Keratinocyte (primary cell): Measurements from ENCODE around the gene MFSD12. TPM values are rescaled to one million over a fixed set of nuclear protein-coding genes. Genes with fewer than 3 reads are reported as not detected.

Experiments used
- DNase-seq: peaks from one replicate; pipeline ENCODE4 v3.0.0-alpha.2; 2011; ENCODE audit warnings: low read depth, missing footprints, low spot score
- FAIRE-seq: peaks from 2 replicates; lab custom pipeline; 2011; peaks lifted over from hg19 to GRCh38; lab: Jason Lieb, UNC
- H2AFZ ChIP-seq: 2 replicates; pipeline ENCODE4 v1.6.0; 2012; ENCODE audit warnings: low read length, control low read depth, inconsistent platforms; ENCODE audit not compliant: control insufficient read depth
- H3K27ac ChIP-seq: 2 replicates; pipeline ENCODE4 v1.5.1; 2011; ENCODE audit warnings: low read length; ENCODE audit not compliant: control insufficient read depth, insufficient read depth
- H3K27me3 ChIP-seq: 3 replicates; pipeline ENCODE4 v1.6.0; 2011; ENCODE audit warnings: low read length; ENCODE audit not compliant: control insufficient read depth, insufficient read depth; ENCODE audit errors: extremely low read depth
- H3K36me3 ChIP-seq, 2 experiments: 2 replicates in 1 of 2; 3 replicates in 1 of 2; pipeline ENCODE4 v1.5.1; 2011; ENCODE audit warnings: low read length in 2 of 2, mild to moderate bottlenecking in 1 of 2; ENCODE audit not compliant: control insufficient read depth in 2 of 2, insufficient read depth in 2 of 2; ENCODE audit errors: extremely low read depth in 1 of 2
- H3K4me1 ChIP-seq: 3 replicates; pipeline ENCODE4 v1.5.1; 2011; ENCODE audit warnings: low read length; ENCODE audit not compliant: control insufficient read depth, insufficient read depth; ENCODE audit errors: extremely low read depth
- H3K4me2 ChIP-seq: 3 replicates; pipeline ENCODE4 v1.6.0; 2011; ENCODE audit warnings: low read depth, low read length; ENCODE audit not compliant: control insufficient read depth, insufficient read depth; ENCODE audit errors: extremely low read depth
- H3K4me3 ChIP-seq, 3 experiments: fragments of 200-600 bp in 1 of 3; sonication (generic) in 1 of 3; 2 replicates in 2 of 3; 3 replicates in 1 of 3; pipeline ENCODE4 v1.5.1; 2011 to 2016; ENCODE audit warnings: low read length in 3 of 3, mild to moderate bottlenecking in 3 of 3, control low read depth in 2 of 3, inconsistent platforms in 1 of 3, low read depth in 1 of 3, mixed read lengths in 1 of 3, mixed run types in 1 of 3, moderate library complexity in 1 of 3; ENCODE audit not compliant: control insufficient read depth in 2 of 3, insufficient read depth in 2 of 3; ENCODE audit errors: extremely low read depth in 1 of 3
- H3K79me2 ChIP-seq: 2 replicates; pipeline ENCODE4 v1.6.0; 2012; ENCODE audit warnings: low read length; ENCODE audit not compliant: control insufficient read depth, insufficient read depth
- H3K9ac ChIP-seq: 3 replicates; pipeline ENCODE4 v1.6.0; 2011; ENCODE audit warnings: low read length; ENCODE audit not compliant: control insufficient read depth, insufficient read depth; ENCODE audit errors: extremely low read depth
- H3K9me1 ChIP-seq: 3 replicates; pipeline ENCODE4 v1.6.0; 2011; ENCODE audit warnings: low read length; ENCODE audit not compliant: control insufficient read depth, insufficient read depth; ENCODE audit errors: extremely low read depth
- H3K9me3 ChIP-seq: 2 replicates; pipeline ENCODE4 v1.5.1; 2012; ENCODE audit warnings: low read depth, low read length; ENCODE audit not compliant: control insufficient read depth
- H4K20me1 ChIP-seq: 3 replicates; pipeline ENCODE4 v1.6.0; 2011; ENCODE audit warnings: low read length; ENCODE audit not compliant: control insufficient read depth, insufficient read depth; ENCODE audit errors: extremely low read depth
- CTCF ChIP-seq, 3 experiments: IDR thresholded peaks in 1 of 3; conservative IDR thresholded peaks in 1 of 3; optimal IDR thresholded peaks in 1 of 3; 2 replicates in 2 of 3; 3 replicates in 1 of 3; pipeline versions ENCODE3 to v1.5.1; 2011; ENCODE audit warnings: low read length in 3 of 3, mild to moderate bottlenecking in 3 of 3, moderate library complexity in 2 of 3, control low read depth in 1 of 3, inconsistent platforms in 1 of 3; ENCODE audit not compliant: insufficient read depth in 2 of 3; ENCODE audit errors: extremely low read depth in 1 of 3
- EZH2 ChIP-seq: IDR thresholded peaks from one replicate; pipeline ENCODE4 v1.6.1; 2012; ENCODE audit warnings: inconsistent platforms, mild to moderate bottlenecking, low read length, moderate library complexity
- dilution Hi-C: fragments of 300-500 bp; cut with MboI; formaldehyde crosslinking; loops from one replicate; pipeline ENCODE4 v1.7.0; 2020; ENCODE audit warnings: low sequenced_read_pairs; ENCODE audit not compliant: extremely low pct_ligation_motif_present
- polyA plus RNA-seq, 5 experiments: library from polyadenylated mRNA; depleted of rRNA in 3 of 5; stranded (reverse) in 3 of 5; stranded (forward) in 1 of 5; unstranded in 1 of 5; fragments of >200 nt; gene quantifications; 1 replicate in 1 of 5; 2 replicates in 3 of 5; 3 replicates in 1 of 5; pipeline versions ENCODE4 v1.2.1 to v1.2.3, GENCODE V29; 2011 to 2012; ENCODE audit warnings: missing spikeins in 2 of 5, low read depth in 1 of 5, low replicate concordance in 1 of 5

Gene MFSD12
- polyA plus RNA-seq, 1 donor (not counting 4 experiments of a cell fraction or from before 2014, with no cell fraction given) = 30.0 TPM

GRCh38 chr19:3535235-3535535 is 22.2 kb downstream of the MFSD12 start:
- FAIRE-seq = no peak

GRCh38 chr19:3534375-3535234 is 22.8 kb downstream of the MFSD12 start:
- Histone ChIP-seq H2AFZ (no peak overlapping the region), H3K9me3 (no peaks in the 10 kb centered on the region), H3K4me3 (no peak overlapping the region), H4K20me1 (peaks cover 2% of the 10 kb centered on the region), H3K79me2 (no peaks in the 10 kb centered on the region), H3K27ac (no peak overlapping the region), H3K4me2 (no peak overlapping the region), H3K9ac (no peak overlapping the region), H3K27me3 (no peaks in the 10 kb centered on the region), H3K9me1 (no peaks in the 10 kb centered on the region), H3K36me3 (peaks cover 11 to 24% of the 10 kb centered on the region in 2 experiments), H3K4me1 (no peaks in the 10 kb centered on the region)
- no peak for FAIRE-seq
- TF ChIP-seq CTCF (optimal IDR thresholded peaks at IDR 0.05 in 1 of 3, IDR thresholded peaks at IDR 0.05 in 1 of 3, conservative IDR thresholded peaks at IDR 0.05 in 1 of 3; ENCODE audit: extremely low read depth in 1 of 3, insufficient read depth in 2 of 3, low read length in 3 of 3) (no peak), EZH2 (no peak)
- dilution Hi-C loops = no loop called here
- no peak for DNase-seq

More at GRCh38 chr19:3535235-3535535, 22.2 kb downstream of the MFSD12 start:
- H3K9ac ChIP-seq = no peak overlapping the region
- dilution Hi-C loops = no loop called here
- TF ChIP-seq EZH2 = no peak
- TF ChIP-seq CTCF (optimal IDR thresholded peaks at IDR 0.05 in 1 of 3, IDR thresholded peaks at IDR 0.05 in 1 of 3, conservative IDR thresholded peaks at IDR 0.05 in 1 of 3; ENCODE audit: extremely low read depth in 1 of 3, insufficient read depth in 2 of 3, low read length in 3 of 3) = no peak
- no peak overlapping the region for H3K4me2 ChIP-seq
- H3K9me3 ChIP-seq = no peaks in the 10 kb centered on the region
- no peaks in the 10 kb centered on the region for H3K9me1 ChIP-seq
- H2AFZ ChIP-seq = no peak overlapping the region
- peaks cover 2% of the 10 kb centered on the region for H4K20me1 ChIP-seq
- DNase-seq = no peak
- no peak overlapping the region for H3K27ac ChIP-seq
- no peaks in the 10 kb centered on the region for H3K27me3 ChIP-seq
- no peaks in the 10 kb centered on the region for H3K4me1 ChIP-seq
- no peaks in the 10 kb centered on the region for H3K79me2 ChIP-seq
- no peak overlapping the region for H3K4me3 ChIP-seq
- H3K36me3 ChIP-seq = peaks cover 11 to 26% of the 10 kb centered on the region in 2 experiments
